ENCODE results near the gene CUBN.
"Not testable (repeated sequence)": the region's sequence is repeated elsewhere in the genome, so short reads cannot be mapped to it uniquely, and the experiment has no call there.

Gene CUBN

GRCh38 chr10:17031637-17032635 is 97.7 kb downstream of the CUBN start:
- peak; percentile 68 for DNase-seq

DNA sequence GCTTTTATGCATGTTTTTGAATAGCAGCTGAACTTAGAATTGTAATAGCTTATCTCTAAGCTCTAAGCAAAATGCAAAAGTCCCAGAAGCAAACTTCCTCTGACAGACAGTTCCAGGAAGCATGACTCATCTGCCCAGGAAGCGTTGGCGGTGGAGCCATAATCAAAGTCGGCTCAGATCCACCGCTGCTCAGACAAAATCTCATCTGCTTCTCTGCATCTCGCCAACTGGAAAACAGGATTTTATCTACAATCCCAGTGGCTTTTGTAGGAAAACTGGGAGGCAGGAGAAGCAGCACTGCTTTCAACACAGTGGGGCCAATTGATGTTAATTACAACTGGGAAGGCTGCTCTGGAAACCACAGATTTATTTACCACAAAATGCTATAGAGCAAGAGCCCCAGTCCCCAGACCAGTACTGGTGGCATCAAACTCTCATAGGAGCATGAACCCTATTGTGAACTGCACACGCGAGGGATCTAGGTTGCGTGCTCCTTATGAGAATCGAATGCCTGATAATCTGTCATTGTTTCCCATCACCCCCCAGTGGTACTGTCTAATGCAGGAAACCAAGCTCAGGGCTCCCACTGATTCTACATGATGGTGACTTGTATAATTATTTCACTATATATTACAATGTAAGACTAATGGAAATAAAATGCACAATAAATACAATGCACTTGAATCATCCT is 99.9 kb downstream of the CUBN start:
- DNase-seq: peak; percentile 93

DNA sequence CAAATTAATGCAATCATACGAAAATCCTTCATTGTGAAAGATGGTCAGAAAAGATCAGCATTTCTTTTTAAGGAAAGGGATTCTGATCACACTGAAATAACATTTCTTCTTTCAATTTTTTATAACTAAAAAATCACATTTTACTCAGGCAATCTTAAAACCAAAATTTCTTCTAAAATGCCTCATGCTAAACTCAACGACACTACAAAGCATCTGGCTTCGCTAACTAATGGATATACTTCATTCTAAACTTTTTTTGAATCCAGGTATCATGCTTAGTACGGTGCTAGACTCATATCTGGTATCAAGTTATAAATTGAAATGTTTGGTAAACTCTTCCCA is 100.4 kb downstream of the CUBN start:
- no peak for DNase-seq

DNA sequence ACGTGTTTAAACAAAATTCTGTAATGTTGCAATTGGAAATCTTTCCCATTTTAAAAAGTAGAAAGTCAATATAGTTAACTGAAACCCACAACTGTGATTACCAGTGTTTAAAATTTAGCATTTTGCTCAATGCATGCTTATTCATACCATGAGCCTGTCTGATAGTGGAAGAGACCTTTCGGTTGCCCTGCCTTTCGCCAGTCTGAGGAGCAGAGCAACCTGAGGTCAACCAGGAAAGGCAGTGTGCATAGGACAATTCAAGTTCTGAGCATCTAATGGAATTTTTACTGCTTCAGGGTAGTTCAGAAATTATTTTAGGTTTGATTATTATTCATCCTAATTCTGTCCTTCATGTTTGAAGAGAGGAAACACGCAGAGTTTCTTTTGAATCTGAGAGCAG is 100.8 kb downstream of the CUBN start:
- DNase-seq: peak; percentile 65

DNA sequence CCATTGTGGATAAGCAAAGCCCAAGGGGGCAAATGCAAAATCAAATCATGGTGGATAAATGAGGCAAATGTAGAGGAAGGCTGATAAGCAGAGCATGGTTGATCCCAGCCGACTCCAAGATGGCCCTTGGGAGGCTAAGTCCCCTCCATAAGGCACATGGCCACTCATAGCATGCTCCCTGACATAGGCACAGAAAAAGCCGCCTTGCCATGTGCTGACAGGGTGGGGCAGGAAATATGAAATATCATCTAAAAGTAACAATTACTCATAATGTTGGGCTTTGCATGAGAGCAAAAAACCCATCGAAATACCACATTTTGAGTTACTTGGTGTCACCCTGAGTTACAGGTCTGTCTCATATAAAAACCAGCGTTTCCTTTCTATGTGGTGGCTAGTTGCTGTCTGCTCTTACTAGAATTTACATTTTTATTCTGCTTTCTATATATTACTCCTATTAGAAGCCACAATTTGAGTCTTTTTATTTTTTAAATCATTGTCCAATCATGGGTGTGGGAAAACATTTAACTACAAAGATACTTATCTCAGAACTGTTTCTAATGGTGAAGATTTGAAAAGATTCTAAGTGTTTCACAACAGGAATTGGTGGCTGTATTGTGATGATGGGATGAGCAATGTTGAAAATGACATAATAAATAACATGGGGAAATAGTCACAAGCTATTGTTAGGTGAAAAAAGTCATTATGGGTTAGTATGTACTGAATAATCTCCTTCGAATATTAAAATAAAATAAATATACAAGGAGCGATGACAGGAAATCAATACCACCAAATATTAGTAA is 102.7 kb downstream of the CUBN start:
- peak; percentile 94 for DNase-seq

DNA sequence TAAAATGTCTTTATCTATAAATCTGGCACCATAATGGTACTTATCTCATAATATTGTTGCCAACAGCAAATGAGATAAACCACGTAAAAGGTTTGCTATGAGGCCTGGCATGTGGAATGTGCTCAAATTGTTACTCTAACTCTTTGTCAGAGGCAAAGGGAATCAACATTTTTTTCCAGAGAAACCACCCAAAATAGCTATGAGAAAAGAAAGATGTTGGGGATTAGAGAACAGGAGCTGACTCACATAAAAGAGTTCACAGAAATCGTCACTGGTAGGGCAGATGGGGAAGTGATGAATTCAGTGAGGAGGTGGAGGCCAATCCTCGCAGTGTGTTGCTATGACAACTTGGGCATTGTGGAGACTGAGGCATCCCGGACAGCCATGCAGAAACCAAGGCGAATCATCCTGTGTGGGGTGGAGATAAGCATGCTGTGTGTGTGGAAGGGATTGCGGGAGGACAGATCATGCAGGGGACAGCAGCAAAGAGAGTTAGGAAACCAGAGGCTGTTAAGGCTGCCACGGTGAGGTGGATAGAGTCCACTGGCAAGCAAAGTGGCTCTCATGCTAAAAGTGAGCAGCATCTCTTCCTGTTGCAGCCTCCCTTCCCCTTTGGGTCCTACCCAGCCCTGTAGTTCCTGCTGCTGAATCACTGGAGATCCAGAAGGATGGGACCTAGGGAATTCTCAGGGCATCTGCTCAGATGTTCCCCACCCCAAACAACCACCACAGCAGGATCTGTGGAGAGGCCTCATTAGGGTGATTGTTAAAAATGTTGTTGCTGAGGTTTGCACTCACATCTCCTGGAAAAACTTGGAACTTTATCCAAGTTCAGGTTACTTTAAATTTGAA is 103.9 kb downstream of the CUBN start:
- DNase-seq: peak; percentile 97

DNA sequence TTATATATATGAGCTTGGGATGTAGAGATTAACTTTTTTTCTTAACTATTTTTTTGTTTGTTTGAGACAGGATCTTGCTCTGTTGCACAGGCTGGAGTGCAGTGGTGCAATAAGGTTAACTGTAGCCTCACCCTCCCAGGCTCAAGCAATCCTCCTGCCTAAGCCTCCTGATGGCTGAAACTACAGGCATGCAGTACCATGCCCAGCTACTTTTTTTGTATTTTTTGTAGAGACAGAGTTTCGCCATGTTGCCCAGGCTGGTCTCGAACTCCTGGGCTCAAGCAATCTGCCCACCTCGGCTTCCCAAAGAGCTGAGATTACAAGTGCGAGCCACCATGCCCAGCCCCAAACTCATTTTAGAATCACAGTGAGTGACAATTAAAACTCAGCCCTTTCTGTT is 105.2 kb downstream of the CUBN start:
- DNase-seq: peak; percentile 27

DNA sequence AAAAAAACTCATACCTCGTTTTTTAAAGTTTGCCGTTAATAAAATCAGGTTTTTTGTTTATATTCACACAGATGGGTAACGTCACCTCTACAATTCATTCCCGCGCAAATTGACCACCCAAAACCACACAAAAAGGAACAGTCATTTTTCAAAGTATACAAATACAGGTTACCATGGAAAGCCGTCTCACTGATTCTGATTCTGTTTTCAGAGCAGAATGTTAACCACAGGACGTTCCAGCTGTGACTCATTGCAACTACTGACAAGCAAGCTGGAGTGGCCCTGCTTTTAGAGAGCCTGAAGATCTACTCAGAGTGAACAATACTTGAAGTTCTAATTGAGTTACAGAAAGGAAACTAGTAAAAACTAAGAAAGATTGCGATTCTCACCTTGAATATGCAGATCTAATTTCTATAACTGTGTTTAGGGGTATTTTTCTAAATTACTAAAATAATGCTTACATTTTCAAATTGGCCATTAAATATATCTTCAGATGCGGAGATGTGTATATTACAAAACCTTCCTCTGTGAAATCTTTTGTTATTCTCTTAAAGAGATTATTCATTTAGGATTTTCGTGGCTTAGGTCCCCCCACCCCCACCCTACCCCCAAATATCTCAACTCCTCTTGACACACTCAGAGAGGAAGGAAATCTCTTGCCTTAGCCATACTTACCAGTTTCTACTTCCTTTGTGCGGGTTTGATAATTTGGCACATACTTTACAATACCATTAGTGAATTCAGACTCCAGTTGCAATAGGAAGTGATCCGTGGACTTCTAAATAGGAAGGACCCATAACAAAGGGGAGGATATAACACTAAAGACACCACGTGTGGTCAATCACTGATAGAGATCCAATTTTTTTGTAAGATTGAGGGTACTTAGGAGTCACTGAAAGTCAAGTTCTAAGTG is 106.0 kb downstream of the CUBN start:
- peak; percentile 93 for DNase-seq

- peak; percentile 67 for DNase-seq
Observed at GRCh38 chr10:17022896-17023295, 106.7 kb downstream of the CUBN start.

- DNase-seq: no peak
Observed at GRCh38 chr10:17022466-17022825, 107.2 kb downstream of the CUBN start.

- DNase-seq: no peak
Observed at GRCh38 chr10:17021656-17022465, 107.8 kb downstream of the CUBN start.

GRCh38 chr10:17019696-17020095 is 109.9 kb downstream of the CUBN start:
- DNase-seq: no peak

DNA sequence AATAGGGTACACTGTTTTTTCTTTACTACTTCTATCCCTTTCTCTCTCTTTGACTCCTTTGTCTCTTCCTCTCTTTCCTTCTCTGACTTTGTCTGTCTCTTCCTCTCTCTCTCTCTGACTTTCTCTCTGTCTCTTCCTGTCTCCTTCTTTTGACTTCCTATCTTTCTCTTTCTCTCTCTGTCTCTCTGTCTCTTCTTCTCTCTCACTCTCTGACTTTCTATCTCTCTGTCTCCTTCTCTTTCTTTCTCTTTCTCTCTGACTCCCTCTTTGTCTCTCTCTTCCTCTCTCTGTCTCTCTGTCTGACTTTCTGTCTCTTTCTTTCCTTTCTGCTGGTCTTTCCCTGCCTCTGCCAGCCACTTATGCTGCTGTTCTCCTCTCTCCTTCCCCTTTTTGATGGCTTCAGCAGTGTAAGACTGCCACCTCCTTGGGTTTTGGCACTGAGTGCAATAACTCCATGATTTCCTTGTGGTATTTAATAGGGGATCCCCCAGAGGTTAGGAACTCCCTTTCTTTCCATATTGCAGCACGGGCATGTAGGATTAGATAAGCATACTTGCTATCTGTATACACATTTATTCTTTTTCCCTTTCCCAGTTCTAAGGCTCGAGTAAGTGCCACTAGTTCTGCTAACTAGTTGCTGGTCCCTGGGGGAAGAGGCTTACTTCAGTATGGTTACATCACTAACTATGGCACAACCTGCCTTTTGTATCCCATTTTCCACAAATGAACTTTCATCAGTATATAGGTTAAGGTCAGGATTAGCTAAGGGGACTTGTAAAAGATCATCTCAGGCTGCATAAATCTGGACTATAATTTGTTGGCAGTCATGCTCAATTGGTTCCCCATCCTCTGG is 116.3 kb downstream of the CUBN start:
- DNase-seq: peak; percentile 75

DNA sequence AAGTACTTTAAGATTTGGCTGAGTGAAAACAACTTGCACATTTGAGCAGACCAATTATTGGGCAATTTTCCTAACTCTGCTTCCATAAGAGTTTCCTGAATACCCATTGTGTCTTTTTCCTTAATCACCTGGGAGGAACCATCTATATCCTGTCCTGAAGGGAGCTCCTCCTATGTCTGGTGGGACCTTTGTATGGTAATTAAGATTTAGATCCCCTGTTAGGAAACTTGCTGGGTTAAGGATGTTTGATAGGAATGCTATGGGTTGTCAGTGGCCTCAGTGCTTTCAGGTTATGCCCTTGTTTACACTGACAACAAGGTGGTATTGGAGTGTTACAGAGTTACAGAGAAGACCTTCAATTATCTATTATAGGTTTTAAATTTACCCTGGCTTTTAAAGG is 116.9 kb downstream of the CUBN start:
- DNase-seq: not testable (repeated sequence)

DNA sequence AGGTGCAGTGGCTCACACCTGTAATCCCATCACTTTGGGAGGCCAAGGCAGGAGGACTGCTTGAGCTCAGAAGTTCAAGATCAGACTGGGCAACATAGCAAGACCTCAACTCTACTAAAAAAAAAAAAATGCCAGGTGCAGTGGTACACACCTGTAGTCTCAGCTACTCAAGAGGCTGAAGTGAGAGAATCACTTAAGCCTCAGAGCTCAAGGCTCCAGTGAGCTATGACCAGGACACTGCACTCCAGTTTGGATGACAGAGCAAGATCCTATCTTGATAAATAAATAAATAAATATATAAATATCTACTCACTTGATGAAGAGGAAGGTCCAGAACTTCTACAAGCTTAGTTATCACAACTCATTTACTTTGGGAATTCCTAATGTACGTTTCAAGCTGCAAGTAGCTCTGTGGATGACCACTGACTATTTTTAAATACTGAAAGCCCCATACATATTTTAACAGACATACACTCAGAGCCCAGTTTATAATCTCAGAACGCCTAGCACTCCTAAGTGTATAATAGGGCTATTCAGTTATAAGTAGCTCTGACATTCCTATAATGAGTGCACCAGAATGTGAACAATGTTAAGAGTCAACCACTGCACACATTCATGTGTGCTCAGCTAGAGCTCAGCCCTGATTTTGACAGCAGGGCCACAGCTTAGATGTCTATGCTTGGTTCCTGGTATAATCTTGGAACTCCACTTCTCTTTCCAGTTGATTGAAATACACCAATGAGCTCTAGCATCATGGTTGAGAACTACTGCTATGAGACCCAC is 119.1 kb downstream of the CUBN start:
- no peak for DNase-seq

DNA sequence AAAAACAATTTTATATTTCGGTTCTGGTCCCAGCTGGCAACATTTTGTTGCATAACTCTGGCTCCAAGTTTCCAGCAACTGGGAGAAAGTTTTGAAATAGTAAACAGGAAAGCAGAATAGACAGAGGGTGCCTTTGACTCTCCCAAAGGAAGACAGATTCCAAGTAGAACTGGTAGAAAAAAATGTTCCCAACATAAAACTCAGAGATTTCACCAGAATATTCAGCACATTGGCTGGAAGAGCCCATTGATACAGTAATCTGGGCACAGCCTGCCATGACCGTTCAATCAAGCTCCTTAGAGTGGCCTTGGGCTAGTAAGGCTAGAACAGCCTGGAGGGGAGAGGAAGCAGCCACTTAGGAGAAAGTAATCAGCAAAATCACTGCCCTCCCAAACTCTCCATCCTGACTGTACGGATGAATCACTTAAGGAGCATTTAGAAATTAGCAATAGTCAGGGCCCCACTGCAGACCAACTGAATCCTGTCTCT is 120.4 kb downstream of the CUBN start:
- DNase-seq: no peak

GRCh38 chr10:17007418-17007770 is 122.2 kb downstream of the CUBN start:
- DNase-seq: no peak

DNA sequence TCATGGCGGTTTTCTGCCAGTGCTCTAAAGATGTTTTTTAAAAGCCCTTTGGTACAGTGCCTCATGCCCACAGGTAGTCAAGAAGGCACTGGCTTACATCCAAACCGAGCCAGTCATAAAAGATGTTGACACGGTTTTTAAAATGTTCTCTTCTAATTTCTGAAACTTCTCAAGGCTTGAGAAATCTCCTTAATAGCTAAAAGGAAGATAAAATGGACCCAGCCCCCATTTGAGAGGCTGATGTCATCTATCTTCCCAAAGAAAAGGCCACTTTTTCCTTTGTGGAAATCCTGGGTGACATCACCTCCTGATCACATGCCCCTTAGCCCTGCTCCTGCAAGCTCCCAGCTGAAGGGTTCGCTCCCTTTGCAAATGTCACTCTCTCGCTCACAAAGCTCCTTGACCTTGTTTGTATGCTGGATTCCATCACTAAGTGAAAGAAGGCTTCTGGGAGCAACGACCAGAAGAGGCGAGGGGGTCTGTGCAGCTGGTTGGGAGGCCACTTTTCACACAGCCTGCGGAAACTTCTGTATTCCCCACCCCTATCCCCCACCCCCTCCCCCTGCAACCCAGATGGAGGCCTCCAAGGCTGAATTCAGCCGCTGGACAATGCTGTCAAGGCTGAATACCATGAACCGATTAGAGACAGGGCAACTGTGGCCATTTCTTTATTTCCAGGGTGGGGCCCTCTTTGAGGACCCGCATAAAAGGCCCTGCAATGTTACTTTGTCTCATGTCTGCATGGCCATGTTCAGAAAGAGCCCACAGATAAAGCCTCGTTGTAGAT is 122.8 kb downstream of the CUBN start:
- peak; percentile 15 for DNase-seq

All from inflammatory macrophage treated with lipopolysaccharide for 4 hours (primary cell).